Germinal center (tissue), 1 donor: ENCODE measurements around the gene DAAM1.

ENCODE experiments used
- DNase-seq: peaks from one replicate; pipeline ENCODE4 v3.0.0; 2012; ENCODE audit warnings: mixed read lengths, low spot score

Gene DAAM1

GRCh38 chr14:59362513-59362912 lies 174.0 kb downstream of the DAAM1 start:
- no peak for DNase-seq

GRCh38 chr14:59363531-59364226 lies 175.2 kb downstream of the DAAM1 start:
- DNase-seq = no peak

- DNase-seq = no peak
These were observed 181.8 kb downstream of the DAAM1 start for GRCh38 chr14:59370158-59370742.

- no peak for DNase-seq
These were observed 183.3 kb downstream of the DAAM1 start for GRCh38 chr14:59371771-59372170.

- DNase-seq = no peak
These were observed 185.6 kb downstream of the DAAM1 start for GRCh38 chr14:59374048-59374447.

DNA sequence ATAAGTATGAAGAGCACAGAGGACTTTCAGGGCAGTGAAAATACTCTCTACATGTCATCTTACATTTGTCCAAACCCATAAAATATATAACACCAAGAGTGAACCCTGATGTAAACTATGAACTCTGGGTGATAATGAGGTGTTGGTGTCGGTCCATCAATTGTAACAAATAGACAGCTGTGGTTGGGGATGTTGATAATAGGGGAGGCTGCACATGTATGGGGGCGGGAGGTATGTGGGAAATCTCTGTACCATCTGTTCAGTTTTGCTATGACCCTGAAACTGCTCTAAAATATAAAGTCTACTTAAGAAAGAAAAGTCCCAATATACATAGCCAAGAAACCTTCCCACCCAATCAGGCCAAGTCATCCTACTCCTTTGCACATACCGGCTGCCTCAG lies 188.2 kb downstream of the DAAM1 start:
- no peak for DNase-seq

DNA sequence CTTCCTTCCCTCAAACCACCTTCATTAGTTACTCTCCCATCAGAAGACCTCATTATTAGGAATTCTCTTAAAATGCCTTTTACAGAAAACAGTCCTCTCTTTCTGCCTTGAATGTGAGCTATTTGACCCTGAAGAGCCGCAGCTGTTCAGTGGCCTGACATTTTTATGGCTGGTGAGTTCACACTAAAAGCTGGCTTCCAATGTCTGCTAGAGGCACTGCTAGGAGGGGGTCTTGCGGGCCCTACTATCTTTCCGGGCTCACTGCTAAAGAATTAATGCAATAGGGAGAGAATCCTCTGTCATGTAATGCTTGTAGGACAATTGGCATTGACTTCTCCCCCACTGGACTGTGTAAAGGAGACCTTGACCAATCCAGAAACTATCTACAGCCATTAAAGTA lies 189.0 kb downstream of the DAAM1 start:
- no peak for DNase-seq

DNA sequence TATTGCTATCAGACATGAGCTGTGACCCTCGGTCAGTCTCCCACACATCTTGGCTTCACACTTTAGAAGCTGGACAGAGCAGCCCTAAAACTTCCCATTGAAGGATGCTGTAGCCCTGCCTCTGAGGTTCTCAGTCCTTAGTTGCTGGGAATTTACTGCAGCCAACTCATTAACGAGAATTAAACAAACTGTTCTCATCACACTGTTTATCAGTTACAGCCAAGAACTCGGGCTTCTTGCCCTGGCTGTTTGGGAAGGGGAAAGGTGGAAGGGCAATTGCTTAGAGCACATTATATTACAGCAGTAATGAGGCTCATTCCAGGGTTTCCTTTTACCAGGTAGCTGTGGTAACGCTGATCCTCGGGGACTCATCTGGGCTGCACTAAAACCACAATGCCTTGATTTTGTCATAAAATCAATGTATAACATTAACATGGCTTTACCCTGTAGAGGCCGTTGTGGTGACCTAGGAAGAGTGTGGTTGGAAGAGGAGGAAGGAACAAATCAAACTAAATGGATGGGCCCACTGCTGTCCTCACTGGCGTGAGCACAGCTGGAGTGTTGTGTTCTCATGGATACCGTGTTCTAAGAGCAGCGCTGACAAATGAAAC lies 189.6 kb downstream of the DAAM1 start:
- no peak for DNase-seq

- no peak for DNase-seq
These were observed 201.5 kb downstream of the DAAM1 start for GRCh38 chr14:59389936-59390335.

DNA sequence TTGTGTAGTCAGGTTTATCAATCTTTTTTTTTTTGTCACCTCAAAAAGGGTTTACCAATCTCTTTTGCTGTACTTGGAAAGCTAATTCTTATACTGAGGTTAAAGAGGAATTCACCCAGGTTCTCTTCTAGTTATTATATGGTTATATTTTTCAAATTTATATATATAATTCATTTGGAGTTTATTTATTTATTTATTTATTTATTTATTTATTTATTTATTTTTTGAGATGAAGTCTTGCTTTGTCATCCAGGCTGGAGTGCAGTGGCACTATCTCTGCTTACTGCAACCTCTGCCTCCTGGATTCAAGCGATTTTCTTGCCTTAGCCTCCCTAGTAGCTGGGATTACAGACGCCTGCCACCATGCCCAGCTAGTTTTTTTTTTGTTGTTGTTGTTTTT lies 202.9 kb downstream of the DAAM1 start:
- DNase-seq = no peak

- no peak for DNase-seq
These were observed 205.8 kb downstream of the DAAM1 start for GRCh38 chr14:59394268-59394667.

GRCh38 chr14:59395672-59396071 lies 207.2 kb downstream of the DAAM1 start:
- DNase-seq = no peak

DNA sequence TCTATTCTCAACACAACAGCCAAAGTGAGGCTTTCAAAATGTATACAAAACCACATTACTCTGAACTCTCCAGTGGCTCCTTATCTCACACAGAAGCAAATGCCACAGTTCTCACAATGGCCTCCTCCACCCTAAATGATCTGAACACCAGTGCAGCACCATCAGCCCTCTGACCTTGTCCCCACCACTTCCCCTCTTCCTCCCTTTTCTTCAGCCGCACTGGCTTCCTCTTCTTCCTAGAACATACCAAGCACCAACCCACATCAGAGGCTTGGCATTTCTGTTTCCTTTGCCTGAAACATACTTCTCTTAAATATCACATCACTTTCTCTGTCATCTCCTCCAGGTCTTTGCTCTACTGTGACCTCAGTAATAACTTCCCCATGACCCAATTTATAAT lies 210.4 kb downstream of the DAAM1 start:
- no peak for DNase-seq

DNA sequence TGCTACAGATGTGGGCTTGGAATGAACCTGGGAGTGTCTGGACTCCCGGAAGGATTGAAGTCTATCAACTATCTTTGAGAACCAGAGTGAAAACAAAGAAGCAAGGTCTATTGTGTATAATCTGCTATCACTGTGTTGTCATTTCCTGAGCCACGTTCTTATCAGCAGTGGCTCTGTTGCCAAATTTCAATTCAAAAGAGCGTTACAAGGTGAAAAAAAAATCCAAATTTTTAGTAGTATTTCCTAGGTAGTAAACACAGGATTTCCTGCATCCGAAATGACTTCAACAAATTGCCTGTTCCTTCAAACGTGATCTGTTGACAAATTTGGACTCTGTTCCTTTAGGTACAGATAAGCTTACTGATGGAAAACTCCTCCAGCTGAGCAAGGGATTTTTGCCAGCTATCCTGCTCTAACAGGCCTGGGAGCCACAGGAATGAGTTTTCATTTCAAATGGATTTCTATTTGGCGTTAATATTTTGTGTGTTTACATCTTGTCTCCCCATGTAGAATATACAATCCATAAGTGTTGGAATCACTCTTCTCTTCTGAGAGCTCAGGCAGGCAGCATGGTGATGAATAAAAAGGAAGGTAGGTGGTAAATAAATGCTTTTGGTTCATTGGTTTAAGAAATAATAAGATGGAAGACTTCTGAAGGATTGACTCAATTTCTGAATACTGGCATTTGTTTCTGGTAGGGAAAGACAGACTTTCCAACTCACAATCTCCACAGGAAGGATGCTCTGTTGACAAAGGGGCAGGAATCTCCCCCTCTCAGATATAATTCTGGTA lies 218.2 kb downstream of the DAAM1 start:
- no peak for DNase-seq

GRCh38 chr14:59407246-59408010 lies 219.0 kb downstream of the DAAM1 start:
- no peak for DNase-seq

DNA sequence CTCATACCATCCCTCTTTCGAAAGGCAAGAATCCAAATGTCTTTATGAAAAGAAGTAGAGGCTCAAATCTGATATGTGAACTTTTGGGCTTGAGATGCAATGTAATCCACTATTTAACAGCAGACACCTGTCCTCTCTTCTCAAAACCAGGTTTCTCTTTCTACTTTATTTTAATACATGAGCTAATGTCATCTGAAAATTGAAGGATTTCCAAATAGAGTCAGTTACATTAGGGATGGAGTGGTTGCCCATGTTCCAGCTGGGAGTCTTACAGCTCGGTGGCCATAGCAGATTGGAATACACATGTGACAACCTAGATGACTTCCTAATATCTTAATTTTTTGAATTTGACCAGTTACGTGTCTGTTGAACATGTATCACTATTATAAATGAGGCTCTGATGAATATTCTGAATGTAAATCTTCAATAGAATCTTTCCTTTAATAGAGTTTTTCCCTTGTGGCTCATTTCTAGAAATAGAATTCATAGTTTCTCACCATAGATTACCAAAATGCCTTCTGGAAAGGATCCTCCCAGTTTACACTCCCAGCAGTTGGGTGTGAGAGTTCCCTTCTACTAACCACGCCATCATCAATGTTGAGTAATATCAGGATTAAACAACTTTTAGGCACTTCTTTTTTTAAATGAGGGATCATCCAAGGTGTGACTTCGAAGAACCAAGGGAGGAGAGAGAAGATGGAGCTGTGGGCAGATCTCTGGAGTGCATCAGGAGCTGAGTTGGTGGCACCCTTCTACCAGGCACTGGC lies 227.6 kb downstream of the DAAM1 start:
- no peak for DNase-seq

DNA sequence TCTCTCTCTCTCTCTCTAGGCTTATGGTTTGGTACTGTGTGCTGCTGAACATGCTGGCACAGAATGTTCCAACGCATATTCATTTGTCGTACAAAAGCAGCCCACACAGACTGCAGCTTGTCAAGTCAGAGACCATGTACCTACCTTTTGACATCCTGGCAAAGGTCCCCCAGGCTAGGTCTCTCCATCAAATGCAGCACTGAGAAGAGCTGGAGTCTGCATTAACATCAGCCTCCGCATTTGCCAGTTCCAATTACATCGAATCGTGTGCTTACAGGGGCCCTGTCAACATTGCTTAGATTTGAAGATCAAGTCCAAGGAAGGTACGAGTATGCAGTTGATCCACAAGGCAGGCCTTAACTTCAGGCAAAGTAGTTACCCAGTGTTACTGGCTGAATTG lies 228.8 kb downstream of the DAAM1 start:
- DNase-seq = no peak

- no peak for DNase-seq
These were observed 230.8 kb downstream of the DAAM1 start for GRCh38 chr14:59419303-59419702.
